RWPE1 (cell line): ENCODE measurements around the gene SHISA6.

Source experiments
- CTCF ChIA-PET: fragments of 350-600 bp; sonication (Branson Sonifier 250); formaldehyde crosslinking; extraction: SDS; loops from one replicate; lab custom pipeline; 2021; lab: Yijun Ruan, JAX
- POLR2A ChIA-PET: fragments of 400-600 bp; formaldehyde crosslinking; extraction: SDS; loops from one replicate; lab custom pipeline; 2020; ENCODE audit warnings: antibody characterized with exemption; ENCODE audit not compliant: low non-redundant PET; lab: Yijun Ruan, JAX
- DNase-seq: peaks from one replicate; pipeline ENCODE4 v3.0.0; 2012; ENCODE audit warnings: low spot score
- H3K27ac ChIP-seq: fragments of 450-650 bp; 2 replicates; pipeline ENCODE4 v1.5.1; 2017
- CTCF ChIP-seq: fragments of 450-650 bp; conservative IDR thresholded peaks from 2 replicates; pipeline ENCODE4 v1.5.1; 2017; ENCODE audit warnings: low read depth, mild to moderate bottlenecking

SHISA6 gene

GRCh38 chr17:11351479-11351878 is 110.5 kb downstream of the SHISA6 start:
- H3K27ac ChIP-seq: no peak overlapping the region
- ChIA-PET CTCF (interaction anchor here (0.6 kb wide), 1 partner anchor 984 kb away, joined by 3 read pairs; no protein-coding TSS in a partner anchor), POLR2A (no interaction called here)
- no peak for DNase-seq
- TF ChIP-seq CTCF: no peak

- ChIA-PET CTCF (no interaction called here), POLR2A (no interaction called here)
- DNase-seq: no peak
- no peak overlapping the region for H3K27ac ChIP-seq
- no peak for TF ChIP-seq CTCF
Measured at GRCh38 chr17:11353601-11354000, 112.6 kb downstream of the SHISA6 start.

- CTCF ChIA-PET: no interaction called here
- no peak overlapping the region for H3K27ac ChIP-seq
- TF ChIP-seq CTCF: no peak
- no peak for DNase-seq
- POLR2A ChIA-PET: no interaction called here
Measured at GRCh38 chr17:11356371-11356770, 115.4 kb downstream of the SHISA6 start.

- H3K27ac ChIP-seq: no peak overlapping the region
- no peak for TF ChIP-seq CTCF
- no peak for DNase-seq
- ChIA-PET CTCF (no interaction called here), POLR2A (no interaction called here)
Measured at GRCh38 chr17:11363565-11364117, 122.6 kb downstream of the SHISA6 start.

- no peak overlapping the region for H3K27ac ChIP-seq
- CTCF ChIA-PET: interaction anchor here (0.6 kb wide), 1 partner anchor 490 kb away, joined by 3 read pairs; no protein-coding TSS in a partner anchor
- no peak for TF ChIP-seq CTCF
- no peak for DNase-seq
- POLR2A ChIA-PET: no interaction called here
Measured at GRCh38 chr17:11366272-11366850, 125.3 kb downstream of the SHISA6 start.

- TF ChIP-seq CTCF: no peak
- ChIA-PET CTCF (no interaction called here), POLR2A (no interaction called here)
- DNase-seq: no peak
- no peak overlapping the region for H3K27ac ChIP-seq
Measured at GRCh38 chr17:11369575-11369974, 128.6 kb downstream of the SHISA6 start.
